PFSK-1 (cell line): ENCODE data around the gene TMEM232.

Source experiments
- POLR2AphosphoS5 ChIP-seq: IDR thresholded peaks from 2 replicates; pipeline ENCODE4 v1.6.1; 2012; ENCODE audit warnings: low read depth, mild to moderate bottlenecking, control low read depth, low read length, moderate library complexity
- REST ChIP-seq, 2 experiments: IDR thresholded peaks; 2 replicates each; pipeline versions ENCODE4 v1.6.1 to v1.8.0; 2011 to 2012; ENCODE audit warnings: low read depth in 2 of 2, low read length in 2 of 2, control low read depth in 1 of 2, inconsistent platforms in 1 of 2, mild to moderate bottlenecking in 1 of 2, moderate library complexity in 1 of 2; ENCODE audit not compliant: insufficient read depth in 1 of 2
- SIN3A ChIP-seq: IDR thresholded peaks from 2 replicates; pipeline ENCODE4 v1.6.1; 2012; ENCODE audit warnings: mild to moderate bottlenecking, low read length, moderate library complexity, borderline replicate concordance; ENCODE audit not compliant: insufficient read depth

- TF ChIP-seq REST (IDR thresholded peaks at IDR 0.05; ENCODE audit: insufficient read depth in 1 of 2, low read depth in 2 of 2, low read length in 2 of 2) = no peak
- TF ChIP-seq POLR2AphosphoS5 = no peak
- TF ChIP-seq SIN3A = no peak
These were observed 339.7 kb downstream of the TMEM232 start for GRCh38 chr5:110386782-110387181.
